Measurements from ENCODE around the gene GLRB.
A peak's percentile ranks its signal among the peaks of the same experiment; 100 is the strongest.
"Not testable (repeated sequence)": the region's sequence is repeated elsewhere in the genome, so short reads cannot be mapped to it uniquely, and the experiment has no call there.

GLRB gene

GRCh38 chr4:157115613-157116335 lies 39.8 kb downstream of the GLRB start:
- no peak for DNase-seq (ENCODE audit: low read depth, low spot score)
- H3K4me3 ChIP-seq (ENCODE audit: low read length): peak overlapping the region; percentile 3; the same call in 1 of the 2 replicates

- peak; percentile 97 for DNase-seq (ENCODE audit: low read depth, low spot score)
Measured at GRCh38 chr4:157121401-157121800, 45.5 kb downstream of the GLRB start.

GRCh38 chr4:157127571-157127970 lies 51.6 kb downstream of the GLRB start:
- no peak for DNase-seq (ENCODE audit: low read depth, low spot score)
- no peak overlapping the region for H3K4me3 ChIP-seq (ENCODE audit: low read length)

More at GRCh38 chr4:157121401-157121800, 45.5 kb downstream of the GLRB start:
- peak overlapping the region; percentile 12 for H3K4me3 ChIP-seq (ENCODE audit: low read length)

GRCh38 chr4:157128395-157128794 lies 52.4 kb downstream of the GLRB start:
- H3K4me3 ChIP-seq (ENCODE audit: low read length): no peak overlapping the region
- no peak for DNase-seq (ENCODE audit: low read depth, low spot score)

GRCh38 chr4:157141976-157142375 lies 66.0 kb downstream of the GLRB start:
- no peak overlapping the region for H3K4me3 ChIP-seq (ENCODE audit: low read length)
- DNase-seq (ENCODE audit: low read depth, low spot score): no peak

DNA sequence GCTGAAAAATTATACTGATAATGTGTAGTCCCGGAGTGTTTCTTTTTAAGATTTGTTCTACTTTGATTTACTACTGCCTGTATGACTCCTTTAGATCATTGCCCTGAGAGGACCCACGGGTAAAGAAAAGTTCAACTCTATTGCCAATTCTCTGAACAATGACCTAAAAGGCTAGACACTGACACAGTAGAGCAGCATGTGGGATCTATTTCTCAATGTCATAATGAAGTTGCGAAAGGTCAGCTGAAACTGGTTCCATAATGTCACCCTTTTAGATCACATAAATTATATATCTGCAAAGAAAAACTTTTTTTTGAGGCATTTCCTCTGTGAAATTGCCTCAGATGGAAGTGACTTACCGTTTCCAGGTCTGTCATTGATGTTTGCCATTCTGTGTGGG lies 67.4 kb downstream of the GLRB start:
- no peak for DNase-seq (ENCODE audit: low read depth, low spot score)

GRCh38 chr4:157151711-157152110 lies 75.8 kb downstream of the GLRB start:
- no peak for DNase-seq (ENCODE audit: low read depth, low spot score)
- no peak overlapping the region for H3K4me3 ChIP-seq (ENCODE audit: low read length)

More for the DNA sequence above, 67.4 kb downstream of the GLRB start:
- H3K4me3 ChIP-seq (ENCODE audit: low read length): no peak overlapping the region

- DNase-seq (ENCODE audit: low read depth, low spot score): no peak
- H3K4me3 ChIP-seq (ENCODE audit: low read length): no peak overlapping the region
Measured at GRCh38 chr4:157165935-157166610, 90.1 kb downstream of the GLRB start.

GRCh38 chr4:157170321-157170720 lies 94.4 kb downstream of the GLRB start:
- H3K4me3 ChIP-seq (ENCODE audit: low read length): no peak overlapping the region
- DNase-seq (ENCODE audit: low read depth, low spot score): no peak

GRCh38 chr4:157172011-157172410 lies 96.1 kb downstream of the GLRB start:
- no peak for DNase-seq (ENCODE audit: low read depth, low spot score)
- no peak overlapping the region for H3K4me3 ChIP-seq (ENCODE audit: low read length)

GRCh38 chr4:157180268-157180667 lies 104.3 kb downstream of the GLRB start:
- H3K4me3 ChIP-seq (ENCODE audit: low read length); DNase-seq (ENCODE audit: low read depth, low spot score): not testable (repeated sequence)

DNA sequence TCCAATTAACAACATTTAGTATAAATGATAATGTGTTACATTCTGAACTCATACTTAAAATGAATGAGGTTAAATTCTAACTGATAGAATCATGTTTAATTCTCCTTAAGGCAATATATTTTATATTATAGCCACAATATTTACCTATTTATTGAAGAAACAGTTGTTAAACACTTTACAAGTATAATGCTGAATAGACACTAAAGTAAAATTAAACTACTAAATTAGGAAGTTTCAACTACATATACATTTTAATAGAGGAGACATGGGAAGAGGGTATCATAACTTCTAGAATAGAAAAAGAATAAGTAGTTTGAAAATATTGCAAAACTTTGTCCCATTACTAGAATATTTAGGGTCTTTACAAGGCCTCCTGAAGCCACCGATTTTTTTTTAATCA lies 108.3 kb downstream of the GLRB start:
- DNase-seq (ENCODE audit: low read depth, low spot score): no peak
- H3K4me3 ChIP-seq (ENCODE audit: low read length): no peak overlapping the region

DNA sequence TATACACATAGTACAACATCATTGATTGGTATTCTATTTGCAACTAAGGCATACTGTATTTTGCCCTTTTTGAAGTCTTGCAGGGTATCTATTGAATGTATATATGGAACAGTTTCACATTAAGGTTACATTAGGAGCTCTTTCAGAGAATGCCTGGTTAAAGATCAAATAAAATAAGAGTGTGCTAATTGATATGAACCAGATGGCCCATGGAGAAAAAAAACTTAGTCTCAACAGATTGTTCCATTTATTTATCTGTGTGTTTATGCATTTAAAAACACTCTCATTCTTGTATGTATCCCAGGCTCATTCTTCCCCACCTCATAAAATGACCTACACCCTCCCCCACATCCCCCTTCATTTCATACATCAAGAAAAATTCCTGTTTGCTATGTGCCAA lies 109.4 kb downstream of the GLRB start:
- no peak overlapping the region for H3K4me3 ChIP-seq (ENCODE audit: low read length)
- no peak for DNase-seq (ENCODE audit: low read depth, low spot score)

- no peak overlapping the region for H3K4me3 ChIP-seq (ENCODE audit: low read length)
- DNase-seq (ENCODE audit: low read depth, low spot score): no peak
Measured at GRCh38 chr4:157195374-157195773, 119.4 kb downstream of the GLRB start.

DNA sequence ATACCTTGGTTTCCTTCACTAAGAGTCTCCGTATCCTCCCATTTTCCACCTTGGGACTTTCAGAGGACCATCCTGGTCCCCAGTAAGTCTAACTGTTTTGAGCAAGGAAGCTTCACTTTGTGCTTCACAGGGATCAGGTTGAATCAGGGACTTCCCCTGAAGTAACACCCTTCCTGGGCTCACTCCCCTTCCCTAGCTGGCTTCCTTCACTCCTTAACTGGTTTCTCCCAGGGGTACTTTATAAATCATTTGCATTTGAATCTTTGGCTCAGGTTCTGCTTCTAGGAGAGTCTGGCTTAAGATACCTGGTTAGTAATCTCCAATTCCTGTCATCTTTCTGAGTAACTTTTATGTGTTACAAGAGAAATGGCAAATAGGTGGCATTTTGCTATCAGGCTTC lies 120.1 kb downstream of the GLRB start:
- no peak for DNase-seq (ENCODE audit: low read depth, low spot score)
- no peak overlapping the region for H3K4me3 ChIP-seq (ENCODE audit: low read length)

- no peak overlapping the region for H3K4me3 ChIP-seq (ENCODE audit: low read length)
Measured at GRCh38 chr4:157204634-157205244, 128.8 kb downstream of the GLRB start.

GRCh38 chr4:157217708-157218107 lies 141.8 kb downstream of the GLRB start:
- H3K4me3 ChIP-seq (ENCODE audit: low read length): no peak overlapping the region
- DNase-seq (ENCODE audit: low read depth, low spot score): peak; percentile 19

More at GRCh38 chr4:157204634-157205244, 128.8 kb downstream of the GLRB start:
- DNase-seq (ENCODE audit: low read depth, low spot score): peak; percentile 39

DNA sequence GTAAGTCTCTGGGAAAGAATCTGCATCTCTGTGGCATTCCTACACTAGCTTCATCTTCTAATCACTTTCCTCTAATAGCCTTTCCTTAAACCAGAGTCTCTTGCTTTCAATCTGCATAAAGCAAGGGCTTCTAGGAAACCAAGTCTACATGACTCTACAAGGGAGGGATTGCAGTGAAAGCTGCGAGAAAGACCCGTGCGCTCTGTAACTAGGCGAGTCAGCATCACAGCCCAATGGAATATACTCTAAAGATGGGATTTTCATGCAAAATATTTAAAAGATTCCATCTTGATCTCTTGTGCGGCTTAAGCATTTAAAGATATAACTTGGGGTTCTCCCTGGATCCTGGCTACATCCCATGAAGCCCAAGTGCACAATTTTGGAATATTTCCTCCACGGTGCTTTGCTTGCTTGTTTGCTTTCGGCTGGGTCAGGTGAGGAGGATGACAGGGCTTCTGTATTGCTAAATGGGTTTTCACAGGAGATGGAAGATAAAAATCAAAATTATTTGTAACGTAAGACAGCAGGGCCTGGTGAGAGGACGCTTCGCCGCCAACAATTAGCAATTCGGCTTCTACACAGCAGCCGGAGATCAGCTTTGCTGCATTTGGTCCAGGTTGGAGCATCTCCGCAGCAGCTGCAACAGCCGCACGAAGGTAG lies 143.9 kb downstream of the GLRB start:
- H3K4me3 ChIP-seq (ENCODE audit: low read length): no peak overlapping the region
- no peak for DNase-seq (ENCODE audit: low read depth, low spot score)

DNA sequence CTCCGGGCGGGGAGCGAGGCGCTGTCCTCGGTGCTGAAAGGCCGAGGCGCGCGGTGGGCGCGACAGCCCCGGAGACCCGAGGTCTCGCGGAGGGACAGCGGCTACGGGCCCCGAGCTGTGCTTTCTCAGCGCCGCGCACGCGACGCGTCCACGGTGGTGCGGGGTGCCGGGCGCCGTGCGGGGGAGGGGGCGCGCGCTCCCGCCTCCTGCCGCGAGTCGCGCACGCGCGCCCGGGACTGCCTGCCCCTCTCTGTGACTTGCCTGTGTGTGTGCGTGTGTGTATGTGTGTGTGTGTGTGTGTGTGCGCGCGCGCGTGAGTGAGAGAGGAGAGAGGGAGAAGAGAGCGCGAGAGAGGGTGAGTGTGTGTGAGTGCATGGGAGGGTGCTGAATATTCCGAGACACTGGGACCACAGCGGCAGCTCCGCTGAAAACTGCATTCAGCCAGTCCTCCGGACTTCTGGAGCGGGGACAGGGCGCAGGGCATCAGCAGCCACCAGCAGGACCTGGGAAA lies 144.5 kb downstream of the GLRB start, which contains the start of gene GRIA2:
Gene GRIA2 (plus strand): TSS at position 358 of the 511 bp plus-strand sequence. CDS start 315 bp downstream, outside the sequence.
- DNase-seq (ENCODE audit: low read depth, low spot score): no peak
- no peak within 1 kb of the TSS for H3K4me3 ChIP-seq (ENCODE audit: low read length)
